RKO (cell line): Measurements from ENCODE around the gene TIMM50.

Source experiments
- DNase-seq: peaks from one replicate; pipeline ENCODE4 v3.0.0-alpha.2; 2016; ENCODE audit warnings: low spot score

The TIMM50 gene

GRCh38 chr19:39500543-39500942 is 19.9 kb downstream of the TIMM50 start:
- no peak for DNase-seq

- DNase-seq = no peak
Observed at GRCh38 chr19:39501340-39501739, 20.7 kb downstream of the TIMM50 start.

GRCh38 chr19:39502640-39503417 is 22.2 kb downstream of the TIMM50 start:
- peak; percentile 71 for DNase-seq

- no peak for DNase-seq
Observed at GRCh38 chr19:39506598-39506943, 25.9 kb downstream of the TIMM50 start.

GRCh38 chr19:39506944-39507714 is 26.5 kb downstream of the TIMM50 start:
- DNase-seq = no peak

GRCh38 chr19:39507715-39508364 is 27.2 kb downstream of the TIMM50 start:
- DNase-seq = no peak

GRCh38 chr19:39508629-39509028 is 28.0 kb downstream of the TIMM50 start:
- no peak for DNase-seq

- no peak for DNase-seq
Observed at GRCh38 chr19:39509233-39509632, 28.6 kb downstream of the TIMM50 start.

- DNase-seq = no peak
Observed at GRCh38 chr19:39512988-39513387, 32.4 kb downstream of the TIMM50 start.

GRCh38 chr19:39514840-39515550 is 34.4 kb downstream of the TIMM50 start, which contains the start of gene SELENOV:
SELENOV (plus strand) TSS chr19:39515139; CDS start chr19:39515213, 74 bp downstream.
- no peak for DNase-seq

GRCh38 chr19:39515551-39516191 is 35.0 kb downstream of the TIMM50 start:
- no peak for DNase-seq

- no peak for DNase-seq
Observed at GRCh38 chr19:39516270-39516669, 35.6 kb downstream of the TIMM50 start.

- DNase-seq = no peak
Observed at GRCh38 chr19:39517432-39517831, 36.8 kb downstream of the TIMM50 start.

- DNase-seq = no peak
Observed at GRCh38 chr19:39518458-39518857, 37.8 kb downstream of the TIMM50 start.

GRCh38 chr19:39518975-39519374 is 38.3 kb downstream of the TIMM50 start:
- DNase-seq = no peak

GRCh38 chr19:39520541-39521484 is 40.2 kb downstream of the TIMM50 start:
- no peak for DNase-seq

- DNase-seq = peak; percentile 44
Observed at GRCh38 chr19:39524495-39524894, 43.9 kb downstream of the TIMM50 start.

- no peak for DNase-seq
Observed at GRCh38 chr19:39525205-39525604, 44.6 kb downstream of the TIMM50 start.

- peak; percentile 26 for DNase-seq
Observed at GRCh38 chr19:39531834-39532232, 51.2 kb downstream of the TIMM50 start.

GRCh38 chr19:39532233-39533002 is 51.8 kb downstream of the TIMM50 start, which contains the start of gene EID2B:
EID2B (minus strand) TSS chr19:39532852; CDS start chr19:39532802, 50 bp downstream.
- DNase-seq = peak; percentile 96
